ENCODE measurements around the gene DIABLO. TPM values are rescaled to one million over a fixed set of nuclear protein-coding genes. Genes with fewer than 3 reads are reported as not detected.

Gene DIABLO
- total RNA-seq, 1 donor from 2014 or later = 47.9 TPM

DNA sequence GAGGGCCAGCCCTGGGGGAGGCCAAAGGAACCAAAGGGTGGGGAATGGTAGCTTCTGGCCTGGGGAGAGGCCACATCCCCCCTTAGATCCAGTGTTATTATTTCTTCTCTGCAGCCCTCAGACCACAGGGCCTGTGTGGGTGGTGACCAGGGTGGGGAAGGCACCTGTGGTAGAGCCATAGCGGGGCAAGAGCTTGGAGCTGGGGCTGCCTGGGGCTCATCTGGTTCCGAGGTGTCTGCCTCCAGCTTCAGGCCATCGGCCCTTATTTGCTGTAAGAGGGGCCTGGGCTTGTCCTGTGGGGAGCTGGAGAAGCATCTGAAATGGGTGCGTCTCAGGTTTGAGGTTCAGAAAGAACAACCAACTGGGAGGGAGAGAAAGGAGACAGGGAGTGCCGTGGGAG is 24.5 kb downstream of the DIABLO start:
- peaks cover 6% of the 10 kb centered on the region for H3K27me3 ChIP-seq
- intact Hi-C loops (cut with DNase I) = no loop called here
- no peak for DNase-seq (ENCODE audit: extremely low spot score in 2 of 2)

DNA sequence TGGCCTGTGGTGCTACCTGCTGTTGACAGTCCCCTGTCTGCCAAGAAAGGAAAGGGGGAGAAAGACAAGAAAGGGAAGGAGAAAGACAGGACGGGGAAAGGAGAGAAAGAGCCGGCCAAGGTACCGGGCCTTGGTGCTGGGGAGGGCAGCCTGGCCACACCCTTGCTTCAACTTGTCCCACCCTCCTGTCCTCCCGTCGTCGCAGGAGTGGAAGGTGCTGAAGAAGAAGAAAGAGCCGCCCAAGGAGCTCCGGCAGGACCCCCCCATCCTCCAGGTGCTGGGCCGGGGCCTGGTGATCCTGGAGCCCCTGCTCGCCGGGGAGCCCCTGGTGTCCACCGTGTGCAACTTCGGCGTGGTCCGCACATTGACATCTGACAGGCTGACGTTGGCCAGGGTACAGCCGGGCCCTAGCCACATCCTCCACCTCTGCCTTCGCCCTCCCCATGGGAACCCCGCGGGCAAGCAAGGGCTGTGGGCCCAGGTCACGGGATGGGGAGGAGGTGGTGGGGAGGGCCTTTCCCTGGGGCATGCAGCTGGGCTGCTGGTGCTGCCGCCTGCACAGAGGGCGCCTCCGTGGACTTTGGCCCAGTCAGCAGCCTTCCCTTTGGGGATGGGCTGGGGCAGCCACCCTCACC is 25.2 kb downstream of the DIABLO start:
- TF ChIP-seq POLR2A (IDR thresholded peaks at IDR 0.05) = no peak
- no peak for TF ChIP-seq POLR2AphosphoS5 (IDR thresholded peaks at IDR 0.05; ENCODE audit: insufficient read depth in 1 of 2, low read depth in 1 of 2)
- TF ChIP-seq, protein P1, sequence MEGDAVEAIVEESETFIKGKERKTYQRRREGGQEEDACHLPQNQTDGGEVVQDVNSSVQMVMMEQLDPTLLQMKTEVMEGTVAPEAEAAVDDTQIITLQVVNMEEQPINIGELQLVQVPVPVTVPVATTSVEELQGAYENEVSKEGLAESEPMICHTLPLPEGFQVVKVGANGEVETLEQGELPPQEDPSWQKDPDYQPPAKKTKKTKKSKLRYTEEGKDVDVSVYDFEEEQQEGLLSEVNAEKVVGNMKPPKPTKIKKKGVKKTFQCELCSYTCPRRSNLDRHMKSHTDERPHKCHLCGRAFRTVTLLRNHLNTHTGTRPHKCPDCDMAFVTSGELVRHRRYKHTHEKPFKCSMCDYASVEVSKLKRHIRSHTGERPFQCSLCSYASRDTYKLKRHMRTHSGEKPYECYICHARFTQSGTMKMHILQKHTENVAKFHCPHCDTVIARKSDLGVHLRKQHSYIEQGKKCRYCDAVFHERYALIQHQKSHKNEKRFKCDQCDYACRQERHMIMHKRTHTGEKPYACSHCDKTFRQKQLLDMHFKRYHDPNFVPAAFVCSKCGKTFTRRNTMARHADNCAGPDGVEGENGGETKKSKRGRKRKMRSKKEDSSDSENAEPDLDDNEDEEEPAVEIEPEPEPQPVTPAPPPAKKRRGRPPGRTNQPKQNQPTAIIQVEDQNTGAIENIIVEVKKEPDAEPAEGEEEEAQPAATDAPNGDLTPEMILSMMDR (IDR thresholded peaks at IDR 0.05) = no peak
- Histone ChIP-seq H3K36me3 (no peaks in the 10 kb centered on the region), H3K4me1 (peaks cover 18% of the 10 kb centered on the region), H3K4me3 (no peak overlapping the region), H3K27ac (no peak overlapping the region), H3K27me3 (peaks cover 6% of the 10 kb centered on the region), H3K9me3 (no peaks in the 10 kb centered on the region)
- DNase-seq (ENCODE audit: extremely low spot score in 2 of 2) = no peak
- intact Hi-C loops (cut with DNase I) = no loop called here

More for the DNA sequence above, 24.5 kb downstream of the DIABLO start:
- no peak for TF ChIP-seq POLR2AphosphoS5 (IDR thresholded peaks at IDR 0.05; ENCODE audit: insufficient read depth in 1 of 2, low read depth in 1 of 2)
- TF ChIP-seq, protein P1 (IDR thresholded peaks at IDR 0.05) = no peak
- no peak for TF ChIP-seq POLR2A (IDR thresholded peaks at IDR 0.05)
- peaks cover 18% of the 10 kb centered on the region for H3K4me1 ChIP-seq
- no peak overlapping the region for H3K4me3 ChIP-seq
- no peaks in the 10 kb centered on the region for H3K36me3 ChIP-seq
- H3K9me3 ChIP-seq = no peaks in the 10 kb centered on the region
- no peak overlapping the region for H3K27ac ChIP-seq

DNA sequence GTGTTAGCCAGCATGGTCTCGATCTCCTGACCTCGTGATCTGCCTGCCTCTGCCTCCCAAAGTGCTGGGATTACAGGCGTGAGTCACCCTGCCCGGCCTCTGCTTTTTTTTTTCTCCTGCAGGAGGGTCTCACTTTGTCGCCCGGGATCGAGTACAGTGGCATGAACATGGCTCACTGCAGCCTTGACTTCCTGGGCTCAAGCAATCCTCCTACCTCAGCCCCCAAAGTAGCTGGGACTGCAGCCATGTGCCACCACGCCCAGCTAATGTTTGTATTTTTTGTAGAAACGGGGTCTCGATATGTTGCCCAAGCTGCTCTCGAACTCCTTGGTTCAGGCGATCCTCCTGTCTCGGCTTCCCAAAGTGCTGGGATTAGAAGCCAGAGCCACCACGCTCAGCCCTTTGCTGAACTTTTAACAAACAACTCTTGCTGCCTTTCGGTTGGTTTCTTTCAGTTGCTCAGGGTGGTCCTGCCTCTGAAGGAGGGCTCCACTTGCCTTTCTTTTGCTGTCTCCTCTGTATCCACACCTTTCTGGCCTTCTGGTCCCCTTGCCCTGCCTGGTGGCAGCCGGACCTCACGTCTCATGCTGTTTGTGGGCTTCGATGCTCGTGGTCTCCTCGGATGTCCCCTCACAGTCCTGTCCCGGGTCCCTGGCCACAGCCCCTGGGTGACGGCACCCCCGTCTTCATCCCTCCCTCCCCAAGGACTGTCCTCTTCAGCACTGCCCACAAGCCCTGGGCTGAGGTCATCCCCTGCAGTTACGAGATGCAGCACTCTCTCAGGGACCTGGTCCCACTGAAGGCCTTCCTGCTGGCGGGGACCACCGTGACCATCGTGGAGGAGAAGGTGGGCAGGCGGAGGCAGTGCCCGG is 26.1 kb downstream of the DIABLO start:
- H3K4me3 ChIP-seq = no peak overlapping the region
- no peak for TF ChIP-seq POLR2A (IDR thresholded peaks at IDR 0.05)
- peaks cover 16% of the 10 kb centered on the region for H3K4me1 ChIP-seq
- H3K27ac ChIP-seq = no peak overlapping the region
- H3K9me3 ChIP-seq = no peaks in the 10 kb centered on the region
- no peak for DNase-seq (ENCODE audit: extremely low spot score in 2 of 2)
- no peaks in the 10 kb centered on the region for H3K36me3 ChIP-seq
- peaks cover 6% of the 10 kb centered on the region for H3K27me3 ChIP-seq
- intact Hi-C loops (cut with DNase I) = no loop called here

DNA sequence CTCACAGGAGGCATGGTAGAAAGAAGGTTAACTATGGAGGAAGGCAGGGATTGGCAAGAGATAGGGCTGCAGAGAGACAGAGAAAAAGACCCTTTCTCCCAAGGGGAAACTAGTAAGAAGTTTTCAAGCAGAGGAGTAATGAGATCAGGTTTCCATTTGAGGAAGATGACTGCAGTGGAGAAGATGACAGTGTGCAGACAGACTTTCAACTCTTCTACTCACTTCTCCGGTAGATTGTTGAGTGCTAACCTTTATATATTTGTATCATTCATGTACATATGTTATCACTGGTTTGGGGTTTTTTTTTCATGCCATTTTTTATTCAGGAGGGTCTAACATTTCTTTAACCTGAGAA is 28.3 kb downstream of the DIABLO start:
- no peaks in the 10 kb centered on the region for H3K27me3 ChIP-seq

DNA sequence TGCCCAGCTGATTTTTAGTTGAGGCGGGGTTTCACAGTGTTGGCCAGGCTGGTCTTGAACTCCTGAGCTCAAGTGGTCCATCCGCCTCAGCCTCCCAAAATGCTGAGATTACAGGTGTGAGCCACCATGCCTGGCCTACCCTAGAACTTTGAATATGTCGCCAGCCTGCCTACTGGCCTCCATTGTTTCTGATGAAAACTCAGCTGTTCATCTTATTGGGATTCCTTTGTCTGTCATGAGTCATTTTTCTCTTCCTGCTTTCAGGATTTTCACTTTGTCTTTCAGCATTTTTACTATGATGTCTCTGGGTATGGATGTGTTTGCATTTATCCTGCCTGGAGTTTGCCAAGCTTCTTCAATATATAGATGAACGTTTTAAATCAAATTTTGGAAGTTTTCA is 30.4 kb downstream of the DIABLO start:
- Histone ChIP-seq H3K27me3 (no peaks in the 10 kb centered on the region), H3K36me3 (no peaks in the 10 kb centered on the region), H3K9me3 (no peaks in the 10 kb centered on the region), H3K4me3 (no peak overlapping the region), H3K27ac (no peak overlapping the region), H3K4me1 (no peaks in the 10 kb centered on the region)
- no peak for TF ChIP-seq POLR2AphosphoS5 (IDR thresholded peaks at IDR 0.05; ENCODE audit: insufficient read depth in 1 of 2, low read depth in 1 of 2)
- TF ChIP-seq, protein P1 (IDR thresholded peaks at IDR 0.05) = no peak
- no peak for TF ChIP-seq POLR2A (IDR thresholded peaks at IDR 0.05)
- DNase-seq (ENCODE audit: extremely low spot score in 2 of 2) = no peak
- intact Hi-C loops (cut with DNase I) = no loop called here

More for the DNA sequence above, 28.3 kb downstream of the DIABLO start:
- H3K36me3 ChIP-seq = no peaks in the 10 kb centered on the region
- peaks cover under 1% of the 10 kb centered on the region for H3K4me1 ChIP-seq
- intact Hi-C loops (cut with DNase I) = no loop called here
- no peaks in the 10 kb centered on the region for H3K9me3 ChIP-seq
- DNase-seq (ENCODE audit: extremely low spot score in 2 of 2) = no peak
- TF ChIP-seq POLR2A (IDR thresholded peaks at IDR 0.05) (no peak), POLR2AphosphoS5 (IDR thresholded peaks at IDR 0.05; ENCODE audit: insufficient read depth in 1 of 2, low read depth in 1 of 2) (no peak)
- TF ChIP-seq, protein P1 (IDR thresholded peaks at IDR 0.05) = no peak
- H3K4me3 ChIP-seq = no peak overlapping the region
- H3K27ac ChIP-seq = no peak overlapping the region

All from vagina (tissue), 2 donors.